Measurements from ENCODE around the gene REEP6.

DNA sequence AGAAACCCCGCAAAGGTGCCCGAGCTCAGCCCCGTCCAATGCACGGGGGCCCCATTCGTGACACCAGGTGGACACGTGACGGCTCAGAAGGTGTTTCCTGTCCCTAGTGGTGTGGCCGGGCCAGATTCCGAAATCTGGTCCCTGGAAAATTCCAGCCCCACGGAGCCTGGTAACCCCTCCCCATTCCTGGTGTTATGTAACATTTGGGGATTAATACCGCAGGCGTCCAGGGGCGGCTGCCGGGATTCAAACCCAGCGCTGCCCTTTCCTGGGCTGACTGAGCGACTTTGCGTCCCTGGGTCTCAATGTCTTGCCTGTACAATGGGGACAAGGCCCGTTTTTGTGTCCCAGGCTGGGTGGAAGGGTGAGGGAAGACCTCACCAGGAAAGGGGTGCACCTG is 31.9 kb downstream of the REEP6 start:
- TF ChIP-seq CTCF (IDR thresholded peaks at IDR 0.05; ENCODE audit: low read length) (no peak), EZH2 (optimal IDR thresholded peaks at IDR 0.05; ENCODE audit: low read depth, low read length) (no peak), EZH2phosphoT487 (IDR thresholded peaks at IDR 0.05; ENCODE audit: low read length) (no peak)

All from MM.1S (cell line).